RWPE1 (cell line): ENCODE results near the gene RPS6KB1.
"Not testable (repeated sequence)": the region's sequence is repeated elsewhere in the genome, so short reads cannot be mapped to it uniquely, and the experiment has no call there.

ENCODE experiments used
- CTCF ChIA-PET: fragments of 350-600 bp; sonication (Branson Sonifier 250); formaldehyde crosslinking; extraction: SDS; loops from one replicate; lab custom pipeline; 2021; lab: Yijun Ruan, JAX
- POLR2A ChIA-PET: fragments of 400-600 bp; formaldehyde crosslinking; extraction: SDS; loops from one replicate; lab custom pipeline; 2020; ENCODE audit warnings: antibody characterized with exemption; ENCODE audit not compliant: low non-redundant PET; lab: Yijun Ruan, JAX
- DNase-seq: peaks from one replicate; pipeline ENCODE4 v3.0.0; 2012; ENCODE audit warnings: low spot score
- H3K27ac ChIP-seq: fragments of 450-650 bp; 2 replicates; pipeline ENCODE4 v1.5.1; 2017
- TF ChIP-seq, protein P1 (sequence below): fragments of 450-650 bp; conservative IDR thresholded peaks from 2 replicates; pipeline ENCODE4 v1.5.1; 2017; ENCODE audit warnings: low read depth, mild to moderate bottlenecking

RPS6KB1 gene

GRCh38 chr17:59963738-59964481 is 71.0 kb downstream of the RPS6KB1 start:
- peak; percentile 45 for DNase-seq
- peak overlapping the region; percentile 85 for H3K27ac ChIP-seq
- ChIA-PET POLR2A (interaction anchor here (1.1 kb wide), 1 partner anchor 13 kb away, joined by 3 read pairs; no protein-coding TSS in a partner anchor), CTCF (interaction anchor here (1.3 kb wide), 1 partner anchor 73 kb away, joined by 4 read pairs; no protein-coding TSS in a partner anchor)
- TF ChIP-seq, protein P1, sequence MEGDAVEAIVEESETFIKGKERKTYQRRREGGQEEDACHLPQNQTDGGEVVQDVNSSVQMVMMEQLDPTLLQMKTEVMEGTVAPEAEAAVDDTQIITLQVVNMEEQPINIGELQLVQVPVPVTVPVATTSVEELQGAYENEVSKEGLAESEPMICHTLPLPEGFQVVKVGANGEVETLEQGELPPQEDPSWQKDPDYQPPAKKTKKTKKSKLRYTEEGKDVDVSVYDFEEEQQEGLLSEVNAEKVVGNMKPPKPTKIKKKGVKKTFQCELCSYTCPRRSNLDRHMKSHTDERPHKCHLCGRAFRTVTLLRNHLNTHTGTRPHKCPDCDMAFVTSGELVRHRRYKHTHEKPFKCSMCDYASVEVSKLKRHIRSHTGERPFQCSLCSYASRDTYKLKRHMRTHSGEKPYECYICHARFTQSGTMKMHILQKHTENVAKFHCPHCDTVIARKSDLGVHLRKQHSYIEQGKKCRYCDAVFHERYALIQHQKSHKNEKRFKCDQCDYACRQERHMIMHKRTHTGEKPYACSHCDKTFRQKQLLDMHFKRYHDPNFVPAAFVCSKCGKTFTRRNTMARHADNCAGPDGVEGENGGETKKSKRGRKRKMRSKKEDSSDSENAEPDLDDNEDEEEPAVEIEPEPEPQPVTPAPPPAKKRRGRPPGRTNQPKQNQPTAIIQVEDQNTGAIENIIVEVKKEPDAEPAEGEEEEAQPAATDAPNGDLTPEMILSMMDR, result no peak

GRCh38 chr17:59964482-59965328 is 71.8 kb downstream of the RPS6KB1 start, which contains the start of gene RNFT1:
TSS of gene RNFT1 (minus strand) at chr17:59964740. CDS start at chr17:59964663, 77 bp downstream.
- peak within 1 kb of the TSS; percentile 85 for H3K27ac ChIP-seq
- peak; percentile 91 for DNase-seq
- ChIA-PET POLR2A (interaction anchor here (0.5 to 1.1 kb wide), 5 partner anchors 14 to 1959 kb away, joined by 3 to 4 read pairs (median 3); partner anchors contain the start of gene RPS6KB1), CTCF (interaction anchor here (0.6 to 1.3 kb wide), 2 partner anchors 72 to 357 kb away, joined by 3 to 4 read pairs; no protein-coding TSS in a partner anchor)
- TF ChIP-seq, protein P1, result no peak

DNA sequence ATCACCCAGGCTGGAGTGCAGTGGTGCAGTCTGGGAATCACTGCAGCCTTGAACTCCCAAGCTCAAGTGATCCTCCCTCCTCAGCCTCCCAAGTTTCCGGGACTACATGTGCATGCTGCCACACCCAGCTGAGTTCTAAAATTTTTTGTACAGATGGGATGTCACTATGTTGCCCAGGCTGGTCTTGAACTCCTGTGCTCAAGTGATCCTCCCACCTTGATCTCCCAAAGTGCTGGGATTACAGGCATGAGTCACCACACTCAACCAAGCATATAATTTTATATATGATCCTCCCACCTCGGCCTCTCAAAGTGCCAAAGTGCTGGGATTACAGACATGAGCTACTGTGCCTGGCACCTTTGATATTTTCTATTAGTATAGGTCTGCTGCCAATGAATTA is 78.8 kb downstream of the RPS6KB1 start:
- POLR2A ChIA-PET, H3K27ac ChIP-seq, DNase-seq: not testable (repeated sequence)
- CTCF ChIA-PET, result interaction anchor here (0.7 kb wide), 1 partner anchor 15 kb away, joined by 3 read pairs; no protein-coding TSS in a partner anchor

DNA sequence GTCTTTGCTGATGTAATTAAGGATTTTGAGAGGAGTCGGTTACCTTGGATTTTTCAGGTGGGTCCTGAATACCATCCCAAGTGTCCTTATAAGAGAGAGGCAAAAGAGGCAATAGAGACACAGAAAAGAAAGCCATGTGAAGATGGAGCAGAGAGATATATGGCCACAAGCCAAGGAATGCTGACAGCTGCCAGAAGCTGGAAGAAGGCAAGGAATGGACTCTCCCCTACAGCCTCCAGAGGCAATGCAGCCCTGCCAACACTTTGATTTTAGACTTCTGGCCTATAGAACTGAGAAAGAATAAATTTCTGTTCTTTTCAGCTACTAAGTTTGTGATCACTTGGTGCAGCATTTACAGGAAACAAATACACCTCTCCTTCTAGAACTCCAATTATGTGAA is 79.9 kb downstream of the RPS6KB1 start:
- H3K27ac ChIP-seq, result no peak overlapping the region
- CTCF ChIA-PET, result no interaction called here
- TF ChIP-seq, protein P1, result no peak
- POLR2A ChIA-PET, result no interaction called here
- DNase-seq, result no peak

- POLR2A ChIA-PET, CTCF ChIA-PET, DNase-seq, H3K27ac ChIP-seq: not testable (repeated sequence)
These were observed 80.6 kb downstream of the RPS6KB1 start for GRCh38 chr17:59973483-59973882.

DNA sequence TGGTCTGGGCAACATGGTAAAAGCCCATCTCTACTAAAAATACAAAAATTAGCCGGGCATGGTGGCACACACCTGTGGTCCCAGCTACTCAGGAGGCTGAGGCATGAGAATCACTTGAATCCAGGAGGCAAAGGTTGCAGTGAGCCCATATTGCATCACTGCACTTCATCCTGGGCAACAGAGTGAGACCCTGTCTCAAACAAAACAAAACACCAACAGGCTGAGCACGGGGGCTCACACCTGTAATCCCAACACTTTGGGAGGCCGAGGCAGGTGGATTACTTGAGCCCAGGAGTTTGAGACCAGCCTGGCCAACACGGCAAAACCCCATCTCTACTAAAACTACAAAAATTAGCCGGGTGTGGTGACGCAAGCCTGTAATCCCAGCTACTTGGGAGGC is 82.2 kb downstream of the RPS6KB1 start:
- CTCF ChIA-PET, H3K27ac ChIP-seq, POLR2A ChIA-PET, DNase-seq: not testable (repeated sequence)

DNA sequence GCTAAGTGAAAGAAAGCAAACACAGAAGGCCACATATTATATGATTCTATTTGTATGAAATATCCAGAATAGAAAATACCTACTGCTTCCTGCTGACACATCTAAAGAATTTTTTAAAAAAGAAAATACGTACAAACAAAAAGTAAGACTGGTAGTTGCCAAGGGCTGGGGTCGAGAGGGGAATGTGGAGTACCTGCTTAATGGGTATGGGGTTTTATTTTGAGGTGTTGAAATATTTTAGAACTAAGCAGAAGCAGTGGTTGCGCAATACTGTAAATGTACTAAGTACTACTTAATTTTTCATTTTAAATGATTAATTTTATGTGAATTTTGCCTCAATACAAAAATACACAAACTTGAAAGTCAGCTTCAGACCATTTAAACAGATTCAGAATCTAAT is 103.7 kb downstream of the RPS6KB1 start:
- POLR2A ChIA-PET, CTCF ChIA-PET, H3K27ac ChIP-seq, DNase-seq: not testable (repeated sequence)
